Head of caudate nucleus (tissue), 42 donors: Measurements from ENCODE around the gene CDK5RAP2.

Experiments
- DNase-seq, 42 donors: peaks; one replicate each; pipeline versions ENCODE4 v3.0.0 to v3.0.0-alpha.2; 2020 to 2021; ENCODE audit warnings: mixed read lengths in 7 of 42
- intact Hi-C: fragments of 100-400 bp; cut with DNase I; formaldehyde crosslinking; loops from one replicate; pipeline ENCODE4 v1.15.0; 2022

CDK5RAP2 gene

GRCh38 chr9:120382453-120382852, 197.5 kb downstream of the CDK5RAP2 start:
- no peak for DNase-seq

DNA sequence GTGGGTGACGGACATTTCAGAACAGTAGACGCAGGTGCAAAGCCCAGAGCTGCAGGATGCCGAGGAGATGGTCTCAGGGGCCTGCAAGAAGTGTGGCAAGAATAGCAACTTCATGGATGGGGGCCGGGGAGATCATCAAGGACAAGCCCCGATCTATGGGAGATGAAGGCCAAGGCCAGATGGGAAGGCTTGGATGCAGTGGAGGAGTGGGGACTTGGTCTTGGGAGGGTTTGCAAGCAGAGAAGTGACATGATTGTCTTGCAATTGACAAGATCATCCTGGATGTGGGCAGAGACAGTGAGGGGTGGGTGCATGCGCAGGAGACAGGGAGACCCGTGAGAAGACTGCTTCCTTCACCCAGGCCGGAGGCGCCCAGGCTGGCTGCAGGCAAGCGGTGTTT, 198.1 kb downstream of the CDK5RAP2 start:
- DNase-seq = no peak
- intact Hi-C loops = no loop called here

More at GRCh38 chr9:120382453-120382852, 197.5 kb downstream of the CDK5RAP2 start:
- intact Hi-C loops = no loop called here

- no peak for DNase-seq
- intact Hi-C loops = no loop called here
Measured at GRCh38 chr9:120379611-120380010, 200.4 kb downstream of the CDK5RAP2 start.

GRCh38 chr9:120378680-120379079, 201.3 kb downstream of the CDK5RAP2 start:
- no peak for DNase-seq
- intact Hi-C loops = no loop called here

DNA sequence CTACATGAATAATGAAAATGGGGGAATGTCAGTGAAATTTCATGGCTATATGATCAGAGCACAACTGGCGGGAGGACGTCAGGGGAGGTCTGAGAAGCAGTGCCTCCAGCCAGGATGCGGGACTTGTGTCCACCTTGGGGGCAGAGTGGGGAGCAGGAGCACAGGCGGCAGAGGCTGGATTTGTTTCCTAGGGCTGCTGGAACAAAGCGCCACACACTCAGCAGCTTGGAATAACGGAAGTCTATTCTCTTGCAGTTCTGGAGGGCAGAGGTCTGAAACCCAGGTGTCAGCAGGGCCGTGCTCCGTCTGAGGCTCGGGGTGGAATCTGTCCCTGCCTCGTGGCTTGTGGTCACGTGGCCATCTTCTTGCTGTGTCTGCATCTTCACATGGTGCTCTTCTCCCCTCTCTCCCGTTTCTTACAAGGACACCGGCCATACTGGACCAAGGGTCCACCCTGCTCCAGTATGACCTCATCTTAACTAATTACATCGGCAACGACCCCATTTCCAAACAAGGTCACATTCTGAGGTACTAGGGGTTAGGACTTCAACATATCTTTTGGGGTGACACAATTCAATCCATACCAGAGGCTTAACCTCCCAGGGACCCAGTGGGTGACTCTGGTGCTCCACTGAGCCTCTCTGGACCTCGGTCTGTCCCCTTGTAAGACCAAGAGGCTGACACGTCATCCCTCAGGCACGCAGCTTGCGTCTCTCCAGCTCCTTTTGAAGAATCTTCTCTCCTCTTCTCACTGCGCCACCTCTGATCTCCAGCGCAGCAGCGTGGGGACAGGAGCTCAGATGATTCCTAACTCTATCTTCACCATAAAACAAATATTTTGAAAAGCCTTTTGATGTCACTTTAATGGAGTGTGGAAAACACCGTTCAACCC, 202.5 kb downstream of the CDK5RAP2 start:
- DNase-seq = no peak
- intact Hi-C loops = no loop called here

- DNase-seq = no peak
- intact Hi-C loops = no loop called here
Measured at GRCh38 chr9:120376101-120376500, 203.9 kb downstream of the CDK5RAP2 start.

DNA sequence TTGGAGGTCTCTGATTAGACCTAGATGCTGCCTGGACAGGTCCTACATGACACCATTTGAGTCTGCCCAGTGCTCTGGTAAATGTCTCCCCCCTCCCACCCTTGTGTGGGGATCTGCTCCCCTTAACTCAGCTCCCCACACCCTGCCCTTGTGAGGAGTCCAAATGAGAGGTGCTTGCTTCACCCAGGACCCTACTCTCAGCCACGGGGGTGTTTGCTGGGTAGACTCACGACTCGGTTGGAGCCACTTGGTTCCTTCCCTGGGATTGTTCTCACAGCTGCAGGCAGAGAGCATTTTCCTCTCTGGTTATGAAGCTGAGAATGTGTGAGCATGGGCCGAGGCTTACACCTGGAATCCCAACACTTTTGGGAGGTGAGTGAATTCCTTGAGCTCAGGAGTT, 204.7 kb downstream of the CDK5RAP2 start:
- DNase-seq = no peak
- intact Hi-C loops = no loop called here

- DNase-seq = no peak
- intact Hi-C loops = no loop called here
Measured at GRCh38 chr9:120374817-120375216, 205.2 kb downstream of the CDK5RAP2 start.

DNA sequence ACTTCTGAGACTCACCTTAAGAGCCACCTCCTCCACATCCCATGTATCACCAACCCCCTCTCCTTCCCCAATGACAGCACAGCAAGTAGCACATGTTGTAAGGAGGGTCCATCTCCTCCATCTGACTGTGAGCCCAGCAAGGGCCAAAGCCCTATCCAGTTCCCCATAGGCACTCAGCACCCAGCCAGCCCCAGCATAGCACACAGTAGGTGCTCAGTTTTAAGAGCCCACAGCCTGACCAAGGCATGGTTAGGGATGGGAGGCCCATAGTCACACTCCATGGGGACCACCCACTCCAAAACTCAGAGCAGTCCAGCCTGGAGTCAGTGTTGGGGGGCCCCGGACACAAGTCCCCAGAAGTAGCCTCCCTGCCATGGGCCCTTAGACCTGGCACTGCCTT, 205.7 kb downstream of the CDK5RAP2 start:
- DNase-seq = no peak

GRCh38 chr9:120372040-120372439, 207.9 kb downstream of the CDK5RAP2 start:
- intact Hi-C loops = no loop called here
- no peak for DNase-seq

More for the DNA sequence above, 205.7 kb downstream of the CDK5RAP2 start:
- intact Hi-C loops = no loop called here

DNA sequence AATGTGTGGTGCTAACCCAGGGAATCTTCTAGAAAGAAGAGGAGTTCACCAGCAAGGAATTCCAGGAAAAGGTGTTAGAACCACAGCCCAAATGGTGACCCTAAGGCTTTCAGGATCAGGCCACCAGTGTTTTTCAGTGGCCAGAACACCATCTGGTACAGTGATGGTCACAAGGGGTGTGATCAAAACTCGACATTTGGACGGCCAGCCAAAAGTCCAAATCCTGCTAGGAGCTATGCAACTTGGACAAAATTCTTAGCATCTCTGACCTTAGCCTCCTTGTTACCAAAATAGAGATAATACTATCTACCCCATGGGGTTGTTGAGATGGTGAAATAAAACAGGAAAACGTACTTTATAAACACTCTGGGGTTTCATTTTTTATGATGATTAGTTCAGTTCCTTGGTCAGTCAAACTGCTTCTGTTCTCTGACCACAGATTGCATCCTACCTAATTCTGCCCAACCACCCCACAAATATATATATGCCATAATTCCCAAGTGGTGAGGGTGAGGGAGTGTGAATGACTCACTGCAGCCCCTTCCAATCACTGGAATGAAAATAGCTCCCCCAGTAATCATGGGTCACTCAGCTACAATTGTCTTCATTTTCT, 210.3 kb downstream of the CDK5RAP2 start:
- DNase-seq = no peak
- intact Hi-C loops = no loop called here

DNA sequence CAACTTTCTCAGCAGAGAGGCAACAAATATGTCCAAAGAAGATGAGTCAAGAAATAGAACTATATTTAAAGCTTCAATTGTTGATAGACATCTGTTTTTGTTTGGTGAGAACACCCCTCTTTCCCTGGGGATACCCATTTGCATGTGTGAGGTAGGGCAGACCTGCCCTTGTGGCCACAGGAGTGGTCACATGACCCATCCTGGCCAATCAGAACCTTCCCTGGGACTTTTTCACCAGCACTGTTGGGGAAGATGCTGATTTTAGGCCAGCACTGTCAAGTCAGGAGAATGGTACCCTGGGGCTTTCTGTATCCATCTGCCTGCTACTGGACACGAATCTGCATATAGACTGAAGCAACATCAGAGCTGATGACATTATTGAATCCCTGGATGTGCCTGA, 211.2 kb downstream of the CDK5RAP2 start:
- intact Hi-C loops = no loop called here
- no peak for DNase-seq

- intact Hi-C loops = no loop called here
- DNase-seq = no peak
Measured at GRCh38 chr9:120366644-120367019, 213.3 kb downstream of the CDK5RAP2 start.

- no peak for DNase-seq
- intact Hi-C loops = no loop called here
Measured at GRCh38 chr9:120365386-120365785, 214.6 kb downstream of the CDK5RAP2 start.

- DNase-seq = no peak
- intact Hi-C loops = no loop called here
Measured at GRCh38 chr9:120363697-120364096, 216.3 kb downstream of the CDK5RAP2 start.

DNA sequence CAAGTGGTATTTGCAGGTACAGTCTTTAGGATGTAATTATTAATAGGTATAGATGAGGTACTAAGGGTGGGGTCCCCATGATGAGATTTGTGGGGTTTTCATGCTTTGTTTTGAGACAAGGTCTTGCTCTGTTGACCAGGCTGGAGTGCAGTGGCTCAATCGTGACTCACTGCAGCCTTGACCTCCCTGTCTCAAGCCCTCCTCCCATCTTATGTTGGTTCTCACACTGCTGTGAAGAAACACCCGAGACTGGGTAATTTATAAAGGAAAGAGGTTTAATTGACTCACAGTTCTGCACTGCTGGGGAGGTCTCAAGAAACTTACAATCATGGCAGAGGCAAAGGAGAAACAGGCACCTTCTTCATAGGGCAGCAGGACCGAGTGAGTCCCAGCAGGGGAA, 217.5 kb downstream of the CDK5RAP2 start:
- intact Hi-C loops = no loop called here
- DNase-seq = no peak

GRCh38 chr9:120361551-120361950, 218.4 kb downstream of the CDK5RAP2 start:
- intact Hi-C loops = no loop called here
- DNase-seq = no peak

- intact Hi-C loops = no loop called here
- DNase-seq = no peak
Measured at GRCh38 chr9:120360510-120360909, 219.5 kb downstream of the CDK5RAP2 start.

GRCh38 chr9:120360046-120360445, 219.9 kb downstream of the CDK5RAP2 start:
- intact Hi-C loops = no loop called here
- no peak for DNase-seq

- intact Hi-C loops = no loop called here
Measured at GRCh38 chr9:120358877-120359276, 221.1 kb downstream of the CDK5RAP2 start.

GRCh38 chr9:120353506-120353905, 226.5 kb downstream of the CDK5RAP2 start:
- intact Hi-C loops = no loop called here
- no peak for DNase-seq

More at GRCh38 chr9:120358877-120359276, 221.1 kb downstream of the CDK5RAP2 start:
- no peak for DNase-seq
